SK-N-DZ (cell line): Measurements from ENCODE around the gene PDE9A.

Source experiments
- DNase-seq: peaks from one replicate; pipeline ENCODE4 v3.0.0-alpha.2; 2015; ENCODE audit warnings: low spot score

PDE9A gene

DNA sequence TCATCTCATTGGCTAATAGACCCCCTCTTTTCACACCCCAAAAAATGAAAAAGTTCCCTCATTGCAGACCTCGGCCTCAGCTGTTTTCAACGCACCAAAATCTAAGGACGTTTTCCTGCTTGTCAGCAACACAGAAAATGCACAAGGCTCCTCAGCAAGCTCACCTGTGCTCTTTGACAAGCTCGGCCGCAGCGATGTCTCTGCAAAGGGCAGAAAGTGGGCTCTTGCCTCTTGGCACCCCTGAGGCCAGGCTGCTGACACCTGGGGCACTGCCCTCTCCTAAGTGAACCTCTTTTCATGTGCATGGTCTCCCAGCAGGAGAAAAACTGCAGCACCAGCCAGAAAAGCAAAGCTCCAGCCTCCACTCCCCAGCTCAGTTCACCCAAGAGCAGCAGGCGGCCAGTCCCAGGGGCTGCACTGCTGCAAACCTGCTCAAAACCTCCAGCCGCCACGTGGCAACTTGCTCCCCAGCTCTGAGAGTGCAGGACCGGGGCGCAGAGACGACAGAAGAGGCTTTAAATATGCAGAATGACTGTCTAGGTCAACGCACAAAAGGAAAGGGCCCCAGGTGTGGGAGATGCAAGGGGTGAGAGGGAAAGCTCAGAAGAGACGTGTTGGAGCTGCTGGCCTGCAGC lies 101.7 kb downstream of the PDE9A start:
- no peak for DNase-seq

DNA sequence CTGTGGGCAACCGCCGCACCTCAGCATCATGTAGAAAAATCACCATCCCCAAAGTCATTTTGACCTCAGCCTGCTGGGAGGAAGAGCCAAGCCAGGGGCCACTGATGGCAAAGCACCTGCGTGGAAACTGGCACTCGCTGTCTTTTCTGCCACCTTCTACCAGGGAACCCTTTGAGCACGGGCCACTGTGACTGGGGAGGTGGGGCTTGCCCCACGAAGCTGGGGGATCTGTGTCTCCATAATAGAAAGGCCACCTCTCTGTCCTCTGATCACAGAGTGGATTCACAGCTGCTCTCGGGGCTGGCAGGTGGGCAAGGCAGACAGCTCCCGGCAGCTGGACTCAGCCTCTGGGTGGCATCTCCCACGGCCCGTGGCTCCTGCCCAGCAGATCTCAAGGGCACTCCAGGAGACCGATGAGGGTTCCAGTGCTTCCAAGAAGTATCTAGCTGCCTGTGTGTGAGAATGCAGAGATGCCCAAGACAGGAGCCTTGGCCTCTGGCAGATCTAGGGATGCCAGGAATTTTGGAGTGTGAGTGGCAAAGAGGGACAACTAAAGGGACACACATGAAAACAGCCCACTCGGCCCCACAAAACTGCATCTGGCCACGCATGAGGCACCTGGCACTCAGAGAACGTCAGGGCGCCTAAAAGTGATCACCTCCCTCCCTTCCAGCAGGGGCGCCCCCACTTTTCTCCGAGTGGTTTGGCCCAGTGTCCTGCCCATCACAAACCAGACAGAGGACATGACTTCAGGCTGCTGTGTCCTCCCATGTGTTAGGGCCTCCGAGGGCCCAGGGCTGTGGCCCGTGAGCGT lies 102.6 kb downstream of the PDE9A start:
- DNase-seq: no peak

DNA sequence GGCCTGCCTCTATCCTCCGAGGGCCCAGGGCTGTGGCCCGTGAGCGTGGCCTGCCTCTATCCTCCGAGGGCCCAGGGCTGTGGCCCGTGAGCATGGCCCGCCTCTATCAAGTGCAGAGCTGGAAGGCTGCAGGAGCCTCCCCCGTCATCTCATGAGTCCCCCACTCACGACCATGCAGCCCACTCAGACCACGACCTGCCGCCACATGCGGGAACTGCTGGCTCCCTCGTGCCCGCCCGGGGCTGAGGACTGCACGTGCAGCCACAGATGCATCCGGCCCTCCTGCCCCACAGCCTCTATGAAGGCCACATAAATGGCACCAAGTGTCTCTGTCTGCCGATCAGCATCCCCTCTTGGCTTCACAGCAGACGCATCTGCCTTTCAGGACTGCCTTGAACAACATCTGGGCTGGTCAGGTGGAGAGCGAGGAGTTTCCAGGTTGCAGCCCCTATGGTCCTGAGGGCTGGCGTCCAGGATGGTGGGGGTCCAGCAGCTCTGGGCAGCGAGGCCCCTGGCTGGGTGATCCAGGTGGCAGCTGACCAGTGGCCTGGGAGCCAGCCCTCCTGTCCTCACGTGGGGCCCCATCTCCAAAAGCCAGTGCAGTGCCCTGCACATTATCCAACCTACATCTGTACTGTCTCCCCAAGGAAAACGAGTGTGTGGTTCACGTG lies 103.3 kb downstream of the PDE9A start:
- DNase-seq: no peak

DNA sequence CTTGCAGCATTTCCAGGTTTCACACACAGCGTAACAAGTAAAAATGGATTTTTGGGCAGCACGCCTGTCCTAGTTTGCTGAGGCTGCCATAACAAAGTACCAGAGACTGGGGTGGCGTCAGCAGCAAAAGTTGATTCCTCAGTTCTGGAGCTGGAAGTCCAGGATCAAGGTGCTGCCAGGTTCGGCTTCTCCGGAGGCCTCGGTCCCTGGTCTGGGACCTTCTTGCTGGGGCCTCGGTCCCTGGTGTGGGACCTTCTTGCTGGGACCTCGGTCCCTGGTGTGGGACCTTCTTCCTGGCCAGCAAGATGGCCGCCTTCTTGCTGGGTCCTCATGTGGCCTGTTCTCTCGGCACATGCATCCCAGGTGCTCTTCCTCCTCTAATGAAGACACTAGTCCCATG lies 104.0 kb downstream of the PDE9A start:
- DNase-seq: no peak

DNA sequence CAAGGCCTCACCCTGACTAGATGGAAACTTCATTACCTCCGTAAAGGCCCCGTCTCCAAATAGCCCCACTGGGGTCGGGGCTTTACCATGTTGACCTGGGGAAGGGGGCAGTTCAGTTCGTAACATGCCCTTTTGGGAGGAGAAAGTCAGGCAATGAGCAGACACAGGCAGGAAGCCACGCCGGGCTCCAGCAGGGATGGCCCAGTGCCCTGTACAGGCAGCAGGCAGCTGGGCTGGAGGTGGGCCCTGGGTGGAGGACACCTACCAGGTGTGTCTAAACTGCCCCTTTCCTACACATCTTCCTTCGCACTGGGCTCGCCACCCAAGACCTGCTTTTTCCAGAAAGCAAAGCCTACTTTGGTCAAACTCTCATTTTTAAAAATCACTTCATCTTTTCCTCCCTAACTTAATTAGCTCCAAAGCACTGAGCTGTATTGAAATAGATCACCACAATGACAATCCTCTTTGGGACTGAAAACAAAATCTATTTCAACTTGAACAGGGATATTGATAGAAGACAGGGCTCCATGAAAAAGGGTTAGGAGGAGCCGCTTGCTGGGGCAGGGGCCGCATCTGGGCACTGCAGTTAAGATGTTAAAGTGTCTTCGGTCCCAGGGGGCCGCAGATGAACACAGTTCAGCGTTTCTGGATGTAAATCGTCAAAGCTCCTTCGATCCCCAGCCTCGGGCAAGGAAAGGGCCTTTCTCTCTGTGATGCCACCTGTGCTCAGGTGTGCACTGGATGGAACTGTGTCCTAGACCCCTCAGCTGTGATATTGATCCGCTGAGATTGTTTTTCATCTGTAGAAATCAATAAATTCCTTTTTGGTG lies 104.6 kb downstream of the PDE9A start:
- DNase-seq: no peak

DNA sequence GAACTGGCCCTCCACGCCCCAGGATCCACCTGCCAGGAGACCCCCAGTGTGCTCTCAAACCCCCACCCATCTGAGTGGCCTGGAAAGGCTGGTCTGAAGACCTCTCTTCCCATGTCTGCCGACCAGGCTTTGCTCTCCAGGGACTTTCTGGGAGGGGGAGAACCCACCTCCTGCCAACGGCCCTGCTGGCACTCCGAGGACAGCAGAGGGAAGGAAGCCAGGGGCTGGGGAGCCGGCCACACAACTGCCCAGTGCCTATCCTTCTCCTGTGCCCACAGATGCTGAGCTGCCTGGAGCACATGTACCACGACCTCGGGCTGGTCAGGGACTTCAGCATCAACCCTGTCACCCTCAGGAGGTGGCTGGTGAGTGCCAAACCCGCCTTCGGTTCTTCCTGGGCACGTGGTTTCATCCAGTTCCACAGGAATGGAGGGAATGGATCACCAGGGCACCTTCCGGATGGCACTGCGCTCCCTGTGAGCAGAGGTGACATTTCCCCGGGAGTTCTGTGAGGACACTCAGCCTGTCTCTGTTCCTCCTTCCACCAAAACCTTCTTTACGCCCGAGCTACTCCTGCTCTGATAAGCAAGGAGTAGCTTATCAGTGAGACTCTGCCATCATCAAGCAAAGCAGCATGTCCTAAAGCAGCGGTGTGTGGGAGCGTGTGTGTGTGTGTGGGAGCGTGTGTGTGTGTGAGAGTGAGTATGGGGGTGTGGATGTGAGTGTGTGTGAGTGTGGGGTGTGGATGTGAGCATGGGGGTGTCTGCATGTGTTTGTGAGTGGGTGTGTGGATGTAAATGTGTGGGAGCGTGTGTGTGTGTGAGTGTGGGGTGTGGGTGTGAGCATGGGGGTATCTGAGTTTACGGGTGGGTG lies 105.5 kb downstream of the PDE9A start:
- no peak for DNase-seq

DNA sequence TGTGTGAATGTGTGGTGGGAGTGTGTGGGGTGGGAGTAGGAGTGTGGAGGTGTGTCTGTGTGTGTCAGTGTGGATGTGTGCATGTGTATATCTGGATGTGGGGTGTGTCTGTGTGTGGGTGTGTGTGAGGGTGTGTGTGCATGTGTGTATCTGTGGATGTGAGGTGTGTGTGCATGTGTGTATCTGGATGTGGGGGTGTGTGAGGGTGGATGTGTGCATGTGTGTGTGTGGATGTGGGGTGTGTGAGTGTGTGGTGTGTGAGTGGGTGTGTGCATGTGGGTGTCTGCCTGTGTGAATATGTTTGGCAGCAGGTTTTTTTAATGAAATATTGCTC lies 106.1 kb downstream of the PDE9A start:
- no peak for DNase-seq

DNA sequence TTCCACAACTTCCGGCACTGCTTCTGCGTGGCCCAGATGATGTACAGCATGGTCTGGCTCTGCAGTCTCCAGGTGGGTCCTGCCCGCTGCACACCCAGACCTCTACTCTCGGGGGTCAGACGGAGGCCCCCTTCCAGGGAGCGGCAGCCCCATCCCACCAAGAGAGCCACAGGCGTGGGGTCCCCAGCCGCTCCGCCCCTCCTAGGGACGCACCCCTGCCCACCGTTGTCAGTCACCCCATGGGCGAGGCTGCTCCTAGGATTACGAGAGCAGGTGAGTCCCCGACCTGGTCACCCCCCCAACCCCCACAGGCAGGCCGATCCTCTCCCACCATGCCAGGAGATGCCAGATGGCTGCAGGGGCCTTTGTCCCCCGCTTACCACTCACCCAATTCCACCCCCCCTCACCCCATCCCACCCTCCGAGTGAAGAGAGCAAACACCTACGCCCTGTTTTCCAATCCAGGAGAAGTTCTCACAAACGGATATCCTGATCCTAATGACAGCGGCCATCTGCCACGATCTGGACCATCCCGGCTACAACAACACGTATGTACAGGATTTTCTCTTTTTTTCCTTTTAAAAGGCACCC lies 107.0 kb downstream of the PDE9A start:
- no peak for DNase-seq

DNA sequence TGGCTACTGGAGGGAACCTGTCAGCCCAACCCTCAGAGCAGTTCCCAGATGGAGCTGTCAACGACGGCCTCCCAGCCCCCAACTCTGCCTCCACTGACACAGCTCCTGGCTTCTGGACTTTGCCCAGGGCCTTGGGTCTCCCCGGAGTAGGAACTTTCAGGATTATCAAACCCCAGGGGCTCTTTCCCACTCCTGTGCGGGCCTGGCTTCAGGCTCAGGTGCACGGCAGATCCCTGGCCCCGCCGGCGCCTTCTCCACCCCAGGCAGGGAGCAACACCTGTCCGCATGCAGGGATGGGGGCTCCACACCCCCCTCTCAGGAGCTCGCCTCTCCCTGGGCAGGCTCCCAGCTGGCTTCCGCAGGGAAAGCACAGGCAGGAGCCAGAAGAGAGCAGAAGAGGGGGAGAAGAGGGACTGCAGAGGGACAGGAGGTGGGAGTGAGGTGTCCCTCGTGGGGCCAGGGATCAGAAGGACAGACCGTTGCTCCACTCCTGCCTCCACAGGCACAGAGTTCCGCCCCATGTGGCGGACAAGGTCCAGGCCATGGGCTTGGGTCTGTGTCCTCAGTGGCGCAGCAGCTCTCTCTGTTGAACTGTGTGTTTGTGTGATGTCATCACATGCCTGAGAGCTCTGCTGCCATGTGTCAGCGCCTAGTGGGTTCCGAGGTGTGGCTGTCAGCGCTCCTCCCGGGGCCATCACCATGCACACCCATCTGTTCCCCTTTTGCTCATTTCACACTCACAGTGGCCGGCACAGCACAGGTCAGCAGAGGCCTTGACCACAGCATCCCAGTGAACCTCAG lies 107.7 kb downstream of the PDE9A start:
- no peak for DNase-seq

DNA sequence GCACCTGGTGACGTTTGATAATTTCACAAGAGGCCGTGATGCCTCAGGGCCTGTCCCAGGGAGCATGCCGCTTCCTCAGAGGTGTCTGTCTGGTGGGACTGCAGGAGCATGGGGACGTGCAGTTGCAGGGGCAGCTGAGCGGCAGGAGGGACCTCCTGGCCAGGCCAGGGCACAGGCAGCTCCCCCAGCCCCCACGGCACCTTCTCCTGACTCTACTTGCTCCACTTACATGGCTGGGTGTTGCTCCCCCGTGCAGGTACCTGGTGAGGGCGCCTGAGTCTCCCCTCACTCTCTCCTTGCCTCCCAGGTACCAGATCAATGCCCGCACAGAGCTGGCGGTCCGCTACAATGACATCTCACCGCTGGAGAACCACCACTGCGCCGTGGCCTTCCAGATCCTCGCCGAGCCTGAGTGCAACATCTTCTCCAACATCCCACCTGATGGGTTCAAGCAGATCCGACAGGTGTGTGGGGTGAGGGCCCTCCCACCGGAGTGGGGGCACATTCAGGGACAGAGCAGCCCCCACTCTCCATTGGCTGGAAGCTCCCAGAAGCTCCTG lies 108.4 kb downstream of the PDE9A start:
- no peak for DNase-seq

DNA sequence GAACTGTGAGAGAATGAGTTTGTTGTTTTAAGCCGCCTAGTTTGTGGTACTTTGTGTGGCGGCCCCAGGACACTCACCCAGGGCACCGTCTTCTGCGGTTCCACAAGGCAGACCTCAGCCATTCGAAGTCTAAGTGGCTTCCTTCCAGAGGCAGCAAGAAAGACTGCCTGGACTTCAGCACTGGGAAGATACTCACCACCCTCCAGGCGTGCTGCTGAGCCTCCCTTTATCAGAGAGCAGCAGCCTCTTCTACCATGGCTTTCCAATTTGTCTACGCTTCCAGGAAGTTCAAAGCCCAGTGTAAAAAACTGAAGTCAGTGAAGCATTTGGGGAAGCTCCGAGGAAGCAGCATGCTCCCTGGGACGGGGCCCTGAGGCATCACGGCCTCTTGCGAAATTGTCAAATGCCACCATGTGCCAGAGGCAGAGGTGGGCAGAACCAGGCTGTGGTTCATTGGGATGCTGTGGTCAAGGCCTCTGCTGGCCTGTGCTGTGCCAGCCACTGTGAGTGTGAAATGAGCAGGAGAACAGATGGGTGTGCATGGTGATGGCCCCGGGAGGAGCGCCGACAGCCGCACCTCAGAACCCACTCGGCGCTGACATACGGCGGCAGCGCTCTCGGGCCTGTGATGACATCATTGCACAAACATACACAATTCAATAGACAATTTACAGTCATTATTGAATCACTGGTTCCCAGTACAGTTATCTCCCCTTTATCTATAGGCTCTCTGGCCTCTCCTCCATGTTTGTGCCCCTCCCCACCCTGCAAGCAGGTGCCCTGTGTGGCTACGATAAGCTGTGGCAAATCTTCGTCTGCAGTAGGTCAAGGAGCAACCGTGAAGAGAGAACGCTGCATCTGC lies 110.4 kb downstream of the PDE9A start:
- DNase-seq: peak; percentile 64

DNA sequence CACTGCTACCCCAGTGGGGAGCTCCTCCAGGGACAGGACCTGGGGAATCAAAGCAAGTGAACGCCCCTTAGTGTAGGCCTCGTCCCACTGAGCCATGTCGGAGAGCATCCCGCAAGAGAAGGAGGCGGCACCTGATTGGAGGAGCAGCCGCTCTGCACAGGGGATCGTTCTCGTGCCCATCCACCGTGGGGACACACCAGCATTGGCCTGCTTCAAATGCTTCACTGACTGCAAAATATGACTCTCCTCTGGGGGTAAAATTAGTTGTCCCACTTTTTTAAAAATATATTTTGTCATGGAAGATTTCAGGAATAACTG lies 111.0 kb downstream of the PDE9A start:
- DNase-seq: no peak

DNA sequence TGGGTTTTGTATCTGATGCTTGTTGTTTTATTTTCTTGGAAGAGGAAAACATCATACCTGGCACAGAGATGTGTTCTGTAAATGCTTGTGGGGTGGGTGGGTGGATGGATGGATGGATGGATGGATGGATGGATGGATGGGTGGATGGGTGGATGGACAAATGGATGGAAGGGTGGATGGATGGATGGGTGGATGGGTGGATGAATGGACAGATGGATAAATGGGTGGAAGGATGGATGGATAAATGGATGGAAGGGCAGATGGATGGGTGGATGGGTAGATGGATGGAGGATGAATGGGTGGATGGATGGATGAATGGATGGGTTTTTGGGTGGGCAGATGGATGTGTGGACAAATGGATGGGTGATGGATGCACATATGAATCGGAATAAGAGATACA lies 111.5 kb downstream of the PDE9A start:
- no peak for DNase-seq

DNA sequence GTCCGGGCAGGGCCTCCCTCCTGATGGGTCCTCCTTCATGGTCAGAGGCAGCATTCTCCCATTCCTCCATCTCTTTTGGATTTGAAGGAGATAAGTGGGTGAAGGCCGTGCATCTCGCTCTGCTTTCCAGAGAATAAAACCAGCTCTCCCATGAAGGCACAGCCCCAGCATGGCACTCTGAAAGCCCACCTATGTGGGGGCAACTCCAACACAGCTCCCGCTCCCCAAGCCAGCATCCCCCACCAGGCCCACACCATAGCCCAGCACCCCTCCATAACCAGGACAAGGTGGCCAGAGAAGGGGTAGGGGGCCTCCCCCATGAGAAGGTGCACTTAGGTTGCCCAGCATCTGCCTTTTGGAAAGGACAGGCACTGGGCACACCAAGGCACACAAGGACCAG lies 112.2 kb downstream of the PDE9A start:
- DNase-seq: no peak

DNA sequence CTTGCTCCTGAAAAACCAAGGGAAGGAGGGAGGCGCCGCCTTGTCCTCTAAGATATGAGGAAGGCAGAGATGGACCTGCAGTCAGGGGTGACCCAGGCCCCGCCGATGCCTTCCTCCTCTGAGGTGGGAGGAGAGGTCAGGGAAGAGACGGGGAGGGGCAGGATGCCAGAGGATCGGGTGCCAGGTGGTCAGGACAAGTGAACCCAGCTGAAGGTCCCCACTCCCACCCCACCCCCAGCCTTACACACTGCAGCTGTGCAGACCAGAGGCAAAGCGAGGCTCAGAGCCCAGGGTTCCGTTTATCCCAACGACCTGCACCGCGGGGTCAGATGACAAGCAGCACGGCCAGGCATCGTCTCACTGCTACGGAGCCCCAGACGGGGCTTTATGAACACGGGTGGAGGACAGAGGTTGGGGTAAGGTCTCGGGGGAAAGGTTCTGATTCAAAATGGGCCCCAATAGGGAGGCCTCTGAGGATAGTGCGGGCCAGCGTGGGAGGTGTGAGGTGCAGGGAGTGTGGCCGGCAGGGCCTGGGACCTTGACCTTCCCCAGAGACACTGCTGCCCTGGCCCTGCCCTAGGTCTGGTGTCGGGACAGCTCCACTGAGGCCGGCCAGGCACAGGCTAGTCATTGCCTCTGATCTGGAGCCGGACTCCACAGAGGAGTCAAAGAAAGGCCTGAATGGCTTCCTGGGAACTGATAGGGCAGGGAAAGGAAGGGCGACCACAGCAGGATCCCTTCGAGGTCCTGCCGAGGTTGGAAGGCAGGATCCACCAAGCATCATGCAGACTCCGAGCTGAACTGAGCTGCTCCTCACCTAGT lies 113.5 kb downstream of the PDE9A start:
- no peak for DNase-seq

DNA sequence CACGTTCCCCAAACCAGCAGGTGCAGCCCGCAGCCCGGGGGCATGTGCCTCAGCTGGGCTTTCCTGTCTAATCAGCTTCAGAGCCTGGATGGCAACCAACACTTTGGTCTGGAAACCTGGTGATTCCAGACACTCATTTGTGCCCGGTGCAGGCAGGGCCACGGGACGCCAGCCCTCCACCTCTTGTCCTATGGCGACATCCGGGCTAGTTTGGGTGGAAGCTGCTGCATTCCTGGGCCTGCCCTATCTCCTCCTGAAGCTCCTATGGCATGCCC lies 114.1 kb downstream of the PDE9A start:
- DNase-seq: no peak

DNA sequence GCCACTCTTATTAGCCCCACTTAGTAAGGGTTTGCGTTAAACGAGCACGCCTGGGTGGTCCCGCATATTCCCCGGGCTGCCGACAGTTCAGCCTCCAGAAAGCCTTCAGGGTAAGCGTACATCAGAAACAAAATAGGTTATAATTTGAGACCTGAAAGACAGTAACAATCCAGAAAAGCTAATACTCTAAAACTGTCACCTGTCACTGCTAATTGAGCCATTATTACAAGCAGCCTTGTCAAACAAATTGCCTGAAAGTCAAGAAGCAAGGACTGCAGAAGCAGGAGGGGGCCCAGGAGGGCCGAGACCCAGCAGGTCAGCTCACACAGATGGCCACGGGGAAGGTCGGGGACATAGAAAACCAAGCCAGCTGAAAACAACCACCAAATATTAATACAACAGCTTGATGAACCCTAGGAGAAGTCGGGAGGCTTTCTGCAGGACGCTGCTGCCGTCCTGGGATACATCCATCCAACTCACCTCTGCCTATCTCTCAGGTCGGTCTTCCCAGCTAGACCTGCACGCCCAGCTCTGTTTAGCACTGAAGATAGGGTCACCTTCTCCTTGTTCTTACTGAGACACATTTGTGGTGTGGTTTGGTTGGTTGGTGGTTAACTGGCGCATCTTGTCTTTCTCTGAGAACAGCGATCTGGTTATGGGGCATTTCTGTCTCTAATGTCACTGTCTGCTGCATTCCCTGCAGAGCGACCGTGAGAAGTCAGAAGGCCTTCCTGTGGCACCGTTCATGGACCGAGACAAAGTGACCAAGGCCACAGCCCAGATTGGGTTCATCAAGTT lies 115.1 kb downstream of the PDE9A start:
- no peak for DNase-seq
